GM12864 (cell line): ENCODE data around the gene FITM2.
A peak's percentile ranks its signal among the peaks of the same experiment; 100 is the strongest.

Experiments
- DNase-seq: peaks from one replicate; pipeline ENCODE4 v3.0.0-alpha.2; 2011; ENCODE audit warnings: low read depth
- H3K4me3 ChIP-seq: 2 replicates; pipeline ENCODE4 v1.5.1; 2011; ENCODE audit warnings: mild to moderate bottlenecking, low read depth, low read length, control low read depth
- CTCF ChIP-seq: IDR thresholded peaks from 2 replicates; pipeline ENCODE4 v1.5.1; 2011; ENCODE audit warnings: low read depth, mild to moderate bottlenecking, moderate library complexity, low read length, control low read depth, inconsistent platforms; ENCODE audit errors: missing control alignments

FITM2 gene

GRCh38 chr20:44254073-44254472, 56.9 kb downstream of the FITM2 start:
- TF ChIP-seq CTCF = no peak
- no peak for DNase-seq
- H3K4me3 ChIP-seq = no peak overlapping the region

- TF ChIP-seq CTCF = peak; percentile 19
- H3K4me3 ChIP-seq = no peak overlapping the region
- DNase-seq = no peak
Measured at GRCh38 chr20:44253528-44253927, 57.5 kb downstream of the FITM2 start.
